Measurements from ENCODE around the gene GALNT4.

DNA sequence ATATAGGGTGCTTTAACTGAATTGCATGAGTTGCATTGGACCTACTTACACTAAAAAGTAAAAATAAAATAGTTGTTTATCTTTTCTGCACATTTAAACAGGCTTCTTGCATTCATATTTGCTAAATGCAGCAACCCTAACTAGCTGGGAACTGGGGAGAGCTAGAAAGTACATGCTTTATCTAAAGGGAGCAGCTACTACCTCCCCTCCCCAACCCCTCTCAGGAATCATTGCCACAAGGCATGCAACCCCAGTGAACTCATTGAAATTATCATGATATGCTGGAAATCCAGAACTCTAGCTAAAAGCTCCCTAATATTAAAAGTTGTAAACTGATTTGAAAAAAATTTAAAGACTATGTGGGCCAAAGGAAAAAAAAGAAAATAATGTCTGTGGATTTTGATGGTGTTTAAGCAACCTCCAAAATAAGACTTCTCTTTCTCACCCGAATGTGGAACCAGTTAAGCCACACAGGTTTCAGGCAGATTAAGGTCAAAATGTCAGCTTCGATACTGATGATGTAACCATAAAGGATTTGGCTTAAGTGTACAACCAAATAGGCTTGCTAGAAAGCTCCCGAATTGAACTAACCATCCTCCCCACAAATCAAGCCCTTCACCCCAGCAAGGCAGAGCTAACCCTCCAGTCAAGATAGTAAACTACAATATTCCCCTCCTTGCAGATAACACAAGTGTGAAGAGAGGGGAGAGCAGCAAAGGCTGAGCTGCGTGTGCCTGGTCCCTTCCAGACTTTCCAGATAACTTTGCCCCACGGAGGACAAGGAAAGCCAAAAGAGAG, 15.0 kb upstream of the GALNT4 start:
- TF ChIP-seq, protein P1, sequence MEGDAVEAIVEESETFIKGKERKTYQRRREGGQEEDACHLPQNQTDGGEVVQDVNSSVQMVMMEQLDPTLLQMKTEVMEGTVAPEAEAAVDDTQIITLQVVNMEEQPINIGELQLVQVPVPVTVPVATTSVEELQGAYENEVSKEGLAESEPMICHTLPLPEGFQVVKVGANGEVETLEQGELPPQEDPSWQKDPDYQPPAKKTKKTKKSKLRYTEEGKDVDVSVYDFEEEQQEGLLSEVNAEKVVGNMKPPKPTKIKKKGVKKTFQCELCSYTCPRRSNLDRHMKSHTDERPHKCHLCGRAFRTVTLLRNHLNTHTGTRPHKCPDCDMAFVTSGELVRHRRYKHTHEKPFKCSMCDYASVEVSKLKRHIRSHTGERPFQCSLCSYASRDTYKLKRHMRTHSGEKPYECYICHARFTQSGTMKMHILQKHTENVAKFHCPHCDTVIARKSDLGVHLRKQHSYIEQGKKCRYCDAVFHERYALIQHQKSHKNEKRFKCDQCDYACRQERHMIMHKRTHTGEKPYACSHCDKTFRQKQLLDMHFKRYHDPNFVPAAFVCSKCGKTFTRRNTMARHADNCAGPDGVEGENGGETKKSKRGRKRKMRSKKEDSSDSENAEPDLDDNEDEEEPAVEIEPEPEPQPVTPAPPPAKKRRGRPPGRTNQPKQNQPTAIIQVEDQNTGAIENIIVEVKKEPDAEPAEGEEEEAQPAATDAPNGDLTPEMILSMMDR (IDR thresholded peaks at IDR 0.05 in 8 of 11, conservative IDR thresholded peaks at IDR 0.05 in 3 of 11) = no peak
- no peak for TF ChIP-seq POLR2A (IDR thresholded peaks at IDR 0.05)

All from spleen (tissue), 7 donors.